Liver (tissue), 9 donors: Measurements from ENCODE around the gene MAFF. TPM values are rescaled to one million over a fixed set of nuclear protein-coding genes. Genes with fewer than 3 reads are reported as not detected.

Source experiments
- DNase-seq: peaks from one replicate; pipeline ENCODE4 v3.0.0-alpha.2; 2017; ENCODE audit warnings: low spot score
- H3K27ac ChIP-seq, 2 donors: one replicate each; pipeline ENCODE4 v1.7.0; 2013; ENCODE audit warnings: inconsistent platforms in 2 of 2, low read length in 2 of 2, control low read depth in 1 of 2, low read depth in 1 of 2, mild to moderate bottlenecking in 1 of 2
- H3K27me3 ChIP-seq, 4 donors: one replicate each; pipeline versions ENCODE4 v1.6.1 to v1.7.0; 2013; ENCODE audit warnings: low read length in 3 of 4, inconsistent platforms in 1 of 4, mild to moderate bottlenecking in 1 of 4, moderate library complexity in 1 of 4; ENCODE audit not compliant: control insufficient read depth in 4 of 4, insufficient read depth in 4 of 4
- H3K36me3 ChIP-seq, 4 donors: one replicate each; pipeline versions ENCODE4 v1.6.1 to v1.7.0; 2013; ENCODE audit warnings: low read length in 3 of 4, mild to moderate bottlenecking in 3 of 4, low read depth in 1 of 4, moderate library complexity in 1 of 4; ENCODE audit not compliant: control insufficient read depth in 4 of 4, insufficient read depth in 3 of 4
- H3K4me1 ChIP-seq, 4 donors: one replicate each; pipeline versions ENCODE4 v1.6.1 to v1.7.0; 2013; ENCODE audit warnings: low read length in 3 of 4, mild to moderate bottlenecking in 3 of 4, moderate library complexity in 1 of 4; ENCODE audit not compliant: control insufficient read depth in 4 of 4, insufficient read depth in 4 of 4
- H3K4me3 ChIP-seq, 3 donors: one replicate each; pipeline versions ENCODE4 v1.6.1 to v1.7.0; 2013; ENCODE audit warnings: low read length in 3 of 3, control low read depth in 1 of 3, low read depth in 1 of 3, mild to moderate bottlenecking in 1 of 3
- H3K9ac ChIP-seq, 2 donors: one replicate each; pipeline ENCODE4 v1.7.0; 2013; ENCODE audit warnings: low read length in 2 of 2, mild to moderate bottlenecking in 2 of 2, moderate library complexity in 2 of 2, control low read depth in 1 of 2, low read depth in 1 of 2
- H3K9me3 ChIP-seq, 4 donors: one replicate each; pipeline versions ENCODE4 v1.6.1 to v1.7.0; 2013; ENCODE audit warnings: low read length in 3 of 4; ENCODE audit not compliant: control insufficient read depth in 4 of 4
- CTCF ChIP-seq: fragments of 150-350 bp; IDR thresholded peaks from 2 replicates; pipeline ENCODE4 v1.5.1; 2017; ENCODE audit warnings: improper control_type of control experiment, low read depth, low read length; ENCODE audit not compliant: missing input control
- EGR1 ChIP-seq, 2 donors: IDR thresholded peaks; 2 replicates each; pipeline ENCODE4 v1.6.1; 2016 to 2018; ENCODE audit warnings: antibody characterized with exemption in 2 of 2, low read depth in 2 of 2
- FOXA1 ChIP-seq: IDR thresholded peaks from 2 replicates; pipeline ENCODE4 v1.6.1; 2016; ENCODE audit warnings: antibody characterized with exemption
- GABPA ChIP-seq, 2 donors: IDR thresholded peaks in 1 of 2; conservative IDR thresholded peaks in 1 of 2; 2 replicates each; pipeline ENCODE4 v1.6.1; 2016; ENCODE audit warnings: antibody characterized with exemption in 2 of 2, mild to moderate bottlenecking in 1 of 2, moderate library complexity in 1 of 2
- HNF4A ChIP-seq, 2 donors: conservative IDR thresholded peaks; 2 replicates each; pipeline ENCODE4 v1.6.1; 2016; ENCODE audit warnings: antibody characterized with exemption in 2 of 2, mild to moderate bottlenecking in 2 of 2
- HNF4G ChIP-seq: IDR thresholded peaks from 2 replicates; pipeline ENCODE4 v1.6.1; 2016; ENCODE audit warnings: antibody characterized with exemption
- JUND ChIP-seq, 2 donors: IDR thresholded peaks; 2 replicates each; pipeline ENCODE4 v1.6.1; 2016; ENCODE audit warnings: antibody characterized with exemption in 2 of 2
- MAX ChIP-seq: IDR thresholded peaks from 2 replicates; pipeline ENCODE4 v1.6.1; 2016; ENCODE audit warnings: antibody characterized with exemption
- NR2F2 ChIP-seq: IDR thresholded peaks from 2 replicates; pipeline ENCODE4 v1.6.1; 2016; ENCODE audit warnings: antibody characterized with exemption
- RAD21 ChIP-seq, 2 donors: IDR thresholded peaks; 2 replicates each; pipeline ENCODE4 v1.6.1; 2016; ENCODE audit warnings: antibody characterized with exemption in 2 of 2, mild to moderate bottlenecking in 2 of 2
- REST ChIP-seq: IDR thresholded peaks from 2 replicates; pipeline ENCODE4 v1.6.1; 2016; ENCODE audit warnings: antibody characterized with exemption, mild to moderate bottlenecking
- RXRA ChIP-seq, 2 donors: IDR thresholded peaks; 2 replicates each; pipeline ENCODE4 v1.6.1; 2017 to 2018; ENCODE audit warnings: antibody characterized with exemption in 2 of 2, mild to moderate bottlenecking in 1 of 2
- SP1 ChIP-seq: IDR thresholded peaks from 2 replicates; pipeline ENCODE4 v1.6.1; 2018; ENCODE audit warnings: antibody characterized with exemption, mild to moderate bottlenecking
- TAF1 ChIP-seq: conservative IDR thresholded peaks from 2 replicates; pipeline ENCODE4 v1.6.1; 2016; ENCODE audit warnings: antibody characterized with exemption, mild to moderate bottlenecking
- YY1 ChIP-seq: IDR thresholded peaks from 2 replicates; pipeline ENCODE4 v1.6.1; 2016; ENCODE audit warnings: antibody characterized with exemption, mild to moderate bottlenecking
- ZBTB33 ChIP-seq: IDR thresholded peaks from 2 replicates; pipeline ENCODE4 v1.6.1; 2016; ENCODE audit warnings: antibody characterized with exemption
- WGBS: extraction: QIAGEN DNeasy Blood & Tissue Kit; methylation state at CpG from one replicate; pipeline ENCODE4 v1.1.7; 2013; 5-methylcytosine and 5-hydroxymethylcytosine counted together
- polyA plus RNA-seq, 2 donors: library from polyadenylated mRNA; stranded (reverse) in 1 of 2; unstranded in 1 of 2; fragments of 200-250 nt in 1 of 2; fragments of >200 nt in 1 of 2; fragmentation: Nextera tagmentation in 1 of 2; extraction: Ambion mirVana in 1 of 2; gene quantifications; one replicate each; pipeline versions ENCODE4 v1.2.1 to v1.2.3, GENCODE V29; 2013 to 2015
- total RNA-seq, 2 donors: library from RNA; depleted of rRNA; stranded (reverse); fragments of >200 nt; gene quantifications; one replicate each; pipeline ENCODE4 v1.2.3, GENCODE V29; 2014
- donor health status: healthy.
- donor health status: healthy.
- donor health status: healthy.
- donor health status: healthy.
- donor health status: healthy.

The MAFF gene
- total and polyA plus RNA-seq, 4 donors, result 1.4 to 3.3 (median 2.0) TPM

- H3K9ac ChIP-seq, result no peak overlapping the region
- no peaks in the 10 kb centered on the region for H3K9me3 ChIP-seq
- peaks cover 0 to 1% (median 0%) of the 10 kb centered on the region in 4 donors for H3K4me1 ChIP-seq
- WGBS, result 88% methylated on average over 13 of the region's 13 CpGs
- H3K27me3 ChIP-seq, result no peaks in the 10 kb centered on the region
- H3K27ac ChIP-seq, result no peak overlapping the region
- peaks cover 0 to 10% (median 5%) of the 10 kb centered on the region in 4 donors for H3K36me3 ChIP-seq
- TF ChIP-seq GABPA (IDR thresholded peaks at IDR 0.05 in 1 of 2, conservative IDR thresholded peaks at IDR 0.05 in 1 of 2) (no peak), CTCF (no peak), EGR1 (IDR thresholded peaks at IDR 0.05; ENCODE audit: low read depth in 2 of 2) (no peak), YY1 (no peak), REST (no peak), NR2F2 (no peak), HNF4A (conservative IDR thresholded peaks at IDR 0.05) (no peak), RAD21 (IDR thresholded peaks at IDR 0.05) (no peak), JUND (IDR thresholded peaks at IDR 0.05) (no peak), RXRA (IDR thresholded peaks at IDR 0.05) (no peak), HNF4G (no peak), TAF1 (no peak), FOXA1 (no peak), MAX (no peak), ZBTB33 (no peak)
- no peak for DNase-seq
- no peak overlapping the region for H3K4me3 ChIP-seq
Observed at GRCh38 chr22:38250643-38251340, 49.0 kb downstream of the MAFF start.

- H3K4me1 ChIP-seq, result peaks cover 0 to 1% (median 0%) of the 10 kb centered on the region in 4 donors
- H3K9me3 ChIP-seq, result no peaks in the 10 kb centered on the region
- DNase-seq, result no peak
- 88% methylated on average over 7 of the region's 7 CpGs for WGBS
- peaks cover 0 to 6% (median 3%) of the 10 kb centered on the region in 4 donors for H3K36me3 ChIP-seq
- no peak overlapping the region for H3K9ac ChIP-seq
- H3K27me3 ChIP-seq, result no peaks in the 10 kb centered on the region
- no peak overlapping the region for H3K4me3 ChIP-seq
- no peak overlapping the region for H3K27ac ChIP-seq
- no peak for TF ChIP-seq CTCF
- no peak for TF ChIP-seq SP1
- TF ChIP-seq ZBTB33, result no peak
- no peak for TF ChIP-seq EGR1 (IDR thresholded peaks at IDR 0.05; ENCODE audit: low read depth in 2 of 2)
- no peak for TF ChIP-seq HNF4G
- TF ChIP-seq REST, result no peak
Observed at GRCh38 chr22:38251341-38251692, 49.5 kb downstream of the MAFF start.
